HepG2 (cell line): ENCODE measurements around the gene CPXM2. TPM values are rescaled to one million over a fixed set of nuclear protein-coding genes. Genes with fewer than 3 reads are reported as not detected.

Experiments
- ATAC-seq: fragments of 200-7000 bp; cut with Tn5 transposase; 3 replicates; pipeline ENCODE4 v1.9.1; 2020; ENCODE audit warnings: mild to moderate bottlenecking, moderate library complexity
- BruUV-seq: library from RNA; stranded (reverse); fragments of 400-500 nt; replicated peaks from 2 replicates; lab custom pipeline; 2021; lab: Mats Ljungman, UMichigan
- CTCF ChIA-PET: fragments of 300-600 bp; formaldehyde crosslinking; extraction: SDS; loops from one replicate; lab custom pipeline; 2021; ENCODE audit warnings: low total read pairs, inconsistent platforms, low intra/inter-chr PET ratio; lab: Yijun Ruan, JAX
- POLR2A ChIA-PET: fragments of 350-600 bp; sonication (Branson Sonifier 250); formaldehyde crosslinking; loops from one replicate; lab custom pipeline; 2020; ENCODE audit warnings: antibody characterized with exemption, inconsistent platforms; lab: Yijun Ruan, JAX
- DNase-seq: peaks from one replicate; pipeline ENCODE4 v3.0.0-alpha.2; 2015; ENCODE audit warnings: low spot score
- FAIRE-seq: peaks from 3 replicates; lab custom pipeline; 2011; peaks lifted over from hg19 to GRCh38; lab: Jason Lieb, UNC
- H2AFZ ChIP-seq: one replicate; pipeline ENCODE4 v1.6.1; 2011; ENCODE audit warnings: low read length, inconsistent platforms
- H3K27ac ChIP-seq: fragments of 300-600 bp; 3 replicates; pipeline ENCODE4 v1.8.0; 2011; ENCODE audit warnings: mixed run types, mild to moderate bottlenecking, mixed read lengths, low read length, inconsistent platforms; ENCODE audit not compliant: insufficient read depth; ENCODE audit errors: extremely low read length
- H3K27me3 ChIP-seq, 2 experiments: fragments of 200-600 bp in 1 of 2; 2 replicates in 1 of 2; 3 replicates in 1 of 2; pipeline versions ENCODE4 v1.6.0 to v1.8.0; 2011; ENCODE audit warnings: low read length in 2 of 2, mild to moderate bottlenecking in 2 of 2, moderate library complexity in 2 of 2, inconsistent platforms in 1 of 2; ENCODE audit not compliant: insufficient read depth in 2 of 2, control insufficient read depth in 1 of 2
- H3K36me3 ChIP-seq, 2 experiments: fragments of 200-600 bp in 1 of 2; replicated peaks in 1 of 2; 2 replicates in 1 of 2; 3 replicates in 1 of 2; pipeline versions ENCODE4 v1.5.1 to v1.8.0; 2011; ENCODE audit warnings: low read length in 2 of 2, inconsistent platforms in 1 of 2; ENCODE audit not compliant: insufficient read depth in 2 of 2, control insufficient read depth in 1 of 2
- H3K4me1 ChIP-seq: 2 replicates; pipeline ENCODE4 v1.5.1; 2012; ENCODE audit warnings: low read length, inconsistent platforms; ENCODE audit not compliant: insufficient read depth
- H3K4me2 ChIP-seq: 2 replicates; pipeline ENCODE4 v1.6.0; 2011; ENCODE audit warnings: low read depth, low read length, inconsistent platforms
- H3K4me3 ChIP-seq, 3 experiments: fragments of 200-600 bp in 1 of 3; sonication (generic), shearing (Covaris generic) in 1 of 3; replicated peaks in 1 of 3; 2 replicates each; pipeline ENCODE4 v1.5.1; 2011 to 2016; ENCODE audit warnings: low read length in 3 of 3, inconsistent platforms in 2 of 3, low read depth in 2 of 3, mild to moderate bottlenecking in 2 of 3, control low read depth in 1 of 3, mixed read lengths in 1 of 3; ENCODE audit not compliant: insufficient read depth in 1 of 3
- H3K79me2 ChIP-seq: one replicate; pipeline ENCODE4 v1.6.1; 2011; ENCODE audit warnings: low read length, inconsistent platforms; ENCODE audit not compliant: insufficient read depth
- H3K9ac ChIP-seq: 2 replicates; pipeline ENCODE4 v1.6.0; 2011; ENCODE audit warnings: mild to moderate bottlenecking, low read depth, low read length, inconsistent platforms; ENCODE audit not compliant: insufficient read depth
- H3K9me3 ChIP-seq: 2 replicates; pipeline ENCODE4 v1.5.1; 2012; ENCODE audit warnings: mild to moderate bottlenecking, low read length
- H4K20me1 ChIP-seq: 2 replicates; pipeline ENCODE4 v1.6.0; 2011; ENCODE audit warnings: inconsistent platforms, mild to moderate bottlenecking, low read length, moderate library complexity; ENCODE audit not compliant: insufficient read depth
- BATF2 ChIP-seq: sonication (generic); formaldehyde crosslinking; IDR thresholded peaks from 2 replicates; pipeline ENCODE4 v1.8.0; 2022; ENCODE audit warnings: mild to moderate bottlenecking, missing genetic modification reagents, moderate library complexity
- DBP ChIP-seq: sonication (generic); formaldehyde crosslinking; IDR thresholded peaks from 2 replicates; pipeline ENCODE4 v1.4.0; 2020; ENCODE audit warnings: missing genetic modification reagents; ENCODE audit errors: not compliant biosample characterization
- GTF2F1 ChIP-seq: fragments of 150-350 bp; IDR thresholded peaks from 2 replicates; pipeline ENCODE4 v1.6.1; 2014; ENCODE audit warnings: low read length
- IRF9 ChIP-seq: sonication (generic); formaldehyde crosslinking; IDR thresholded peaks from 2 replicates; pipeline ENCODE4 v1.8.0; 2022; ENCODE audit warnings: missing genetic modification reagents, mild to moderate bottlenecking, borderline replicate concordance
- NCOR1 ChIP-seq: fragments of 200-600 bp; sonication (generic); IDR thresholded peaks from 2 replicates; pipeline ENCODE4 v1.7.0; 2017; ENCODE audit warnings: antibody characterized with exemption, low read length, borderline replicate concordance
- NFE2L1 ChIP-seq: sonication (generic); formaldehyde crosslinking; IDR thresholded peaks from 2 replicates; pipeline ENCODE4 v1.4.0; 2020; ENCODE audit warnings: missing genetic modification reagents, mild to moderate bottlenecking, borderline replicate concordance
- PITX1 ChIP-seq: sonication (generic); formaldehyde crosslinking; IDR thresholded peaks from 2 replicates; pipeline ENCODE4 v1.5.1; 2020; ENCODE audit warnings: mild to moderate bottlenecking, missing genetic modification reagents
- SP1 ChIP-seq, 2 experiments: fragments of 450-650 bp in 1 of 2; sonication (generic) in 1 of 2; formaldehyde crosslinking in 1 of 2; IDR thresholded peaks; 2 replicates each; pipeline versions ENCODE4 v1.4.0 to v1.6.1; 2016 to 2020; ENCODE audit warnings: missing genetic modification reagents in 1 of 2
- TBX2 ChIP-seq: sonication (generic); formaldehyde crosslinking; IDR thresholded peaks from 2 replicates; pipeline ENCODE4 v1.5.0; 2020; ENCODE audit warnings: missing genetic modification reagents, mild to moderate bottlenecking, borderline replicate concordance
- WIZ ChIP-seq: sonication (generic); formaldehyde crosslinking; IDR thresholded peaks from 2 replicates; pipeline ENCODE4 v1.5.1; 2020; ENCODE audit warnings: mild to moderate bottlenecking, missing genetic modification reagents
- ZBTB44 ChIP-seq: sonication (generic); formaldehyde crosslinking; IDR thresholded peaks from 2 replicates; pipeline ENCODE4 v1.4.0; 2020; ENCODE audit warnings: missing genetic modification reagents
- ZBTB7B ChIP-seq: sonication (generic); formaldehyde crosslinking; IDR thresholded peaks from 2 replicates; pipeline ENCODE4 v1.4.0; 2020; ENCODE audit warnings: missing genetic modification reagents
- ZFP37 ChIP-seq: sonication (generic); formaldehyde crosslinking; IDR thresholded peaks from 2 replicates; pipeline ENCODE4 v1.4.0; 2020; ENCODE audit warnings: missing genetic modification reagents, borderline replicate concordance
- ZNF446 ChIP-seq: sonication (generic); formaldehyde crosslinking; IDR thresholded peaks from 2 replicates; pipeline ENCODE4 v1.5.0; 2020; ENCODE audit warnings: mild to moderate bottlenecking, missing genetic modification reagents
- ZNF572 ChIP-seq: sonication (generic); formaldehyde crosslinking; IDR thresholded peaks from 2 replicates; pipeline ENCODE4 v1.5.1; 2020; ENCODE audit warnings: mild to moderate bottlenecking, missing genetic modification reagents
- ZNF75D ChIP-seq: sonication (generic); formaldehyde crosslinking; IDR thresholded peaks from 2 replicates; pipeline ENCODE4 v1.8.1; 2023; ENCODE audit warnings: missing genetic modification reagents, mild to moderate bottlenecking, borderline replicate concordance
- WGBS: methylation state at CpG from one replicate; pipeline ENCODE4 v1.1.6; 2017; ENCODE audit warnings: low lambda C conversion rate; 5-methylcytosine and 5-hydroxymethylcytosine counted together
- in situ Hi-C: cut with HindIII; loops from 2 replicates; pipeline ENCODE4 v1.10.0; 2017; ENCODE audit warnings: low pct_unique_long_range_greater_than_20kb; ENCODE audit not compliant: extremely low pct_ligation_motif_present
- intact Hi-C: fragments of 100-400 bp; cut with micrococcal nuclease; formaldehyde crosslinking; loops from one replicate; pipeline ENCODE4 v1.10.0; 2022; ENCODE audit not compliant: unreplicated experiment
- polyA plus RNA-seq, 8 experiments: library from polyadenylated mRNA; depleted of rRNA in 3 of 8; stranded (reverse) in 7 of 8; unstranded in 1 of 8; fragments of >200 nt; fragmentation: Illumina TruSeq in 4 of 8; extraction: Trizol in 4 of 8; gene quantifications; 2 replicates each; pipeline versions ENCODE4 v1.2.1 to v1.2.3, GENCODE V29; 2011 to 2016; ENCODE audit warnings: low read depth in 4 of 8, missing spikeins in 1 of 8, mixed read lengths in 1 of 8; ENCODE audit not compliant: insufficient read depth in 1 of 8
- total RNA-seq, 5 experiments: library from RNA; depleted of rRNA; stranded (reverse); fragments of >200 nt; fragmentation: Illumina TruSeq; extraction: Trizol; gene quantifications; 2 replicates each; pipeline ENCODE4 v1.2.3, GENCODE V29; 2016; ENCODE audit warnings: low read depth in 1 of 5

The CPXM2 gene
- total and polyA plus RNA-seq, 2 of the 13 experiments (the other 11 are each of a cell fraction or from before 2014, with no cell fraction given) = 0.03 TPM; not detected in 1

GRCh38 chr10:123721441-123722049 lies 170.1 kb downstream of the CPXM2 start (continued):
- no peak for TF ChIP-seq BATF2
- no peak for TF ChIP-seq ZFP37
- TF ChIP-seq NFE2L1 (CRISPR knock-in tag) = no peak
- TF ChIP-seq, all 625 proteins: peak for 0

GRCh38 chr10:123720536-123720935 lies 171.1 kb downstream of the CPXM2 start:
- H2AFZ ChIP-seq = no peak overlapping the region
- no peak overlapping the region for H3K4me2 ChIP-seq
- POLR2A ChIA-PET = no interaction called here
- H3K9me3 ChIP-seq = no peaks in the 10 kb centered on the region
- peaks cover 0 to 8% of the 10 kb centered on the region in 2 experiments; a peak in 1 of 5 replicates for H3K27me3 ChIP-seq
- H3K4me1 ChIP-seq = no peaks in the 10 kb centered on the region
- no peak overlapping the region for H3K27ac ChIP-seq
- CTCF ChIA-PET = no interaction called here
- no peak for DNase-seq
- no peaks in the 10 kb centered on the region for H4K20me1 ChIP-seq
- H3K4me3 ChIP-seq = no peak overlapping the region
- 8% methylated on average over 3 of the region's 3 CpGs for WGBS
- no peaks in the 10 kb centered on the region for H3K79me2 ChIP-seq
- intact Hi-C loops (no loop called here), in situ Hi-C loops (no loop called here)
- no peak for FAIRE-seq
- H3K9ac ChIP-seq = no peak overlapping the region
- H3K36me3 ChIP-seq = no peaks in the 10 kb centered on the region
- ATAC-seq = no peak
- no TSS peak for BruUV-seq
- TF ChIP-seq ZNF446 (no peak), DBP (no peak), SP1 (IDR thresholded peaks at IDR 0.05) (no peak), SP1 (CRISPR knock-in tag; IDR thresholded peaks at IDR 0.05) (no peak), ZBTB44 (no peak), TBX2 (no peak), ZNF75D (CRISPR knock-in tag) (no peak), GTF2F1 (no peak), PITX1 (CRISPR knock-in tag) (no peak), ZNF572 (CRISPR knock-in tag) (no peak), NCOR1 (no peak), IRF9 (no peak), WIZ (CRISPR knock-in tag) (no peak), ZBTB7B (CRISPR knock-in tag) (no peak)
